NCI-H146 (cell line): Measurements from ENCODE around the gene RNF151.
"Not testable (repeated sequence)": the region's sequence is repeated elsewhere in the genome, so short reads cannot be mapped to it uniquely, and the experiment has no call there.

Source experiments
- DNase-seq: peaks from one replicate; lab custom pipeline; 2025; lab: John Stamatoyannopoulos, UW

RNF151 gene

DNA sequence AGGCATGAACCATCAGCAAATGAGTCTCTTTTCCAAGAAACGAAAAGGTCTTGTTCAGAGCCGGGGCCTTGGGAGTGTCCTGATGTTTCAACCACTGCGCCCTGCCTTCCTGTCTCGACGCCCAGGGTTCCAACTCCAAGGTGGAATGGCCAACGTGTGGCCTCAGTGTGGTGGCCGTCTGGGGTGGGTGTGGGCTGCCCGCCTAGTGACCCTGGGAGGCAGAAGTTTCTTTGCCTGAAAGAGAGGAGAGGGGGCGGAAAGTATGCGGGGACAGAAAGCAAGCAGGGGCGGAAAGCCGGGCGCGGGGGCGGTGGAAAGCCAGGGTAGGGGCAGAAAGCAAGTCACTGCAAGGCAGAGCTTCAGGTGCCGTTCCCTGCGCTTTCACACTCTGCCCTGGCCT is 27.7 kb upstream of the RNF151 start:
- DNase-seq: no peak

DNA sequence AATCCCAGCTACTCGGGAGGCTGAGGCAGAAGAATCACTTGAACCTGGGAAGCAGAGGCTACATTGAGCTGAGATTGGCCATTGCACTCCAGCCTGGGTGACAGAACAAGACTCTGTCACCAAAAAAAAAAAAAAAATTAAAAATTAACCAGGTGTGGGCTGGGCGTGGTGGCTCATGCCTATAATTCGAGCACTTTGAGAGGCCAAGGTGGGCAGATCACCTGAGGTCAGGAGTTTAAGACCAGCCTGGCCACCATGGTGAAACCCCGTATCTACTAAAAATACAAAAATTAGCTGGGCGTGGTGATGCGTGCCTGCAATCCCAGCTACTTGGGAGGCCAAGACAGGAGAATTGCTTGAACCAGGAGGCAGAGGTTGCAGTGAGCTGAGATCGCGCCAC is 26.8 kb upstream of the RNF151 start:
- DNase-seq: not testable (repeated sequence)

- no peak for DNase-seq
Measured at GRCh38 chr16:1940273-1941161, 26.1 kb upstream of the RNF151 start.

GRCh38 chr16:1941162-1942046 is 25.3 kb upstream of the RNF151 start:
- DNase-seq: no peak

DNA sequence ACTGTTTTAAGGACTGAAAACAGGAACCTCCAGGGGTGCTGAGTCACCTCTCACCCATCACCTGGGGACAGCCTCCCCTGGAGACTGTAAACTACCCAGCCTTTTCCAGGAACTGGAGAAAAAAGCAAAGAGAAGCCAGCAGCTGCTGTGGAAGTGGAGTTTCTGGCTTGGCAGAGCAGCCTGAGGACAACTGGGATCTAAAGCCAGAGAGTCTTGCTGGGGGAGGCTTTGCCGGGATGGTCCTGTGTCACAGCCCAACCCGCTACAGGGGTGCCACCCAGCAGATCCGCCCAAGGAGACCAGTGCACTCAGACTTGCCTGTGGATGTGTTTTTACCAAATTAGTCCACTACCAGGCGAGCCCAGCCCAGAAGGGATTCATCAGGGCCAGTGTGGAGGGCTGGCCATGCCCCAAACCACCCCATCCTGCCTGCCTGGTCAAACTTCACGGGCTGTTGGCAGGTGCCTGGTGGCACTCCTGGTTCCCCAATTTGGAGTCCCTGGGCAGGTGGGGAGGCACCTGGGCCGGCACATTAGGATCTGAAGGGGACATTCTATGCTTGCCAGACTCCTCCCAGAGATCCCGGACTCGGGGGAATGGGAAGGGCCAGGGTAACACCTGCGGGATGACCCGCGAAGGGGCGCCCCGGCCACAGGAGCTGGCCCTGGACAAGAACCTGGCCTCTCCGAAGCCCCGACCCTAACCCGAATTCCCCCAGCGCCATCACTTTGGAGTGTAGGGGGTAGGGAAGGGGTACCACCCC is 24.4 kb upstream of the RNF151 start:
- no peak for DNase-seq

DNA sequence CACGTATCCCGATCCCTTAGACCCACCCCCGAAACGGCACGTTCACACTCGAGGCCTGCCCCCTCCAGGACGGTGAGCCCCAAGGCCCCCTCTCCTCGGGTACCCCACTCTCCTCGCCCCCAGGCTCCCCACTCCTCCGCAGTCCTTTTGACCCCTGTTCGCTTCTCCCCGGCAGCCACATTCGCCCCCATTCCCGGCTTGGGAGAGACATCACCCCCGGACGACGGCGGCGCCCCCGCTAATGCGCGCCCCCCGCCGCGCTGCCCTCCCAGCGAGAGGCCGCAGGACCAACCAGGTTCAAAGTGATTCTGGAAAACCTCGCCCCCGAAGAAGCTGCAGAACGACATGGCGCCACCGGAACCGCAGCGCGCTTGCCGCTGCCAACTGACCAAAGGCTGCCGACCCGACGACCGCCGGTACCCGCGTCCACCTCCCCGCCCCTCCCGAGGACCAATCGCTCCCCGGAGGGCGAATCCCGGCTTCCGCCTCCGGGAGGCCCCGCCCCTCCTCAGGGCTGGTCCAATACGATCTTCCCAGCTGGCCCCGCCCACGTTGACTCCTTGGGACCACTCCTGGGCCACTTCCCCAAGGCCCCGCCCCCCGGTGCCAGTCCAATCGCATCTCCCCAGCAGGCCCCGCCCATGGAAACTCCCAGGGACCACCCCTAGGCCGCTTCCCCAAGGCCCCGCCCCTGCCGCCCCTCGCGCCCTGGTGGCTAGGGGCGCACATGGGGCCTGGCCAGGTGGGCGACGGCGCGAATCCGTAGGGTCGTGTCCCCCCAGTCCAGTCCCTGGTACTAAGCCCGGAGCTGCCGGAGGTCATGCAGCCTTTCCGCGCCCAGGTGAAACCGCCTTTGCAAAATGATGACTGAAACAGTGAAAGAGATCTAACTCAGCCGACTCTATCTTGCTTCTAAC is 23.6 kb upstream of the RNF151 start, which contains the start of gene MSRB1:
TSS of gene MSRB1 (minus strand) at position 390 of the 917 bp plus-strand sequence. CDS start at position 347, 43 bp downstream.
- DNase-seq: peak; percentile 100

DNA sequence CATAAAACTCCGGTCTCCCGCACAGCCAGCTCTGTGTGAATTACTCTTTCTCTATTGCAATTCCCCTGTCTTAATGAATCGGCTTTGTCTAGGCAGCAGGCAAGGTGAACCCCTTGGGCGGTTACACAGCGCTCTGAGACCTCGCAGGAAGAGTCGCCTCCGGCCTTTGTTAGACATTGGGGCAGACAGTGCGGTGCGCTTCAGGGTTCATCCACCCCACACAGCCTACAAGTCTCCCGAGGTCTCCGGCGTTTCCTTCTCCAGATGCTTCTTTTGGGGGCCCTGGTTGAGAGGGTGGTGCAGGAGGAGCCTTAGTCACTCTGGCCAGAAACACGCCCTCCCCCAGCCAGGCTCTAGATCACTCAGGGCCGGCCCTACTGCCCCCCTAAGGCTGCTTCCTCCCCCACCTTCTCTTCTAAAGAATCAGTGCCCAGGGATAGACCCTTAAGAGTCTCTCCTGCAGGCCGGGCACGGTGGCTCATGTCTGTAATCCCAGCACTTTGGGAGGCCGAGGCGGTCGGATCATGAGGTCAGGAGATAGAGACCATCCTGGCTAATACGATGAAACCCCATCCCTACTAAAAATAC is 21.9 kb upstream of the RNF151 start:
- DNase-seq: no peak

DNA sequence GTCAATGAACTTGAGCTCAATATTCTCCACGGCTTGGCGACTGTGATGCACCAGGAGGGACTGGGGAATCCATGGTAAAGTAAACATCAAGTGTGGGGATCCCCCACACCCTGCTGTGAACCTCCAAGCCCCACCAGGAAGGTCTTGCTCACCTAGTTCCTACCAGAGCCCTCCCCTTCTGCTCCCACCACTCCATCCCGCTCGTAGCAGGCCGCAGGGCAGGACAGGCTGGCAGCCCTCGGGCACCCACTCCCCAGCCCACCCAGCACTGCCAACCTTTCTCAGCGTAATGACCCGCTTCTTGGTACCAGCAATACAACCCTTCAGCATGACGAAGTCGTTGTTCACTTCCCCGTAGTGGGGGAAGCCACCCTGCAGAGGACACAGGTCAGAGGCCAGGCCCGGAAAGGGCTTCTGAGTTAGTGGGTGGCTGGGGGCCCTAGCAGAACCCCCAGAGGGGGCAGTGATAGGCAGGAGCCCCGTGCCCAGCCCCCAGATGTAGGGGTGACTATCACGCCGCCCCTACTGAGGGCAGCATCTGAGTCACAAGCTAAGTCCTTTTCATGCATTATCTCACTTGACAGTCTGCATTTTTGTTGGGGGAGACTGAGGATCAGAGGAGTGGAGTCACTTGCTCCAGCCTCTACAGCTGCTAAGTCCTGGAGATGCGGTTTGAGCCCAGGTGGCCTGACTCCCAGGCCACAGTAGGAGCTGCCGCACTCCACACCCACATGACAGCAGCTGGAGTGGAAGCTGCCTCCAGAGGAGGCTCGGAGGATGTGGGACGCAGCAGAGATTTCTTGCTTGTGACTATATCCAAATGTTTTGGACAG is 20.9 kb upstream of the RNF151 start:
- no peak for DNase-seq

- DNase-seq: no peak
Measured at GRCh38 chr16:1946495-1947368, 19.9 kb upstream of the RNF151 start.

DNA sequence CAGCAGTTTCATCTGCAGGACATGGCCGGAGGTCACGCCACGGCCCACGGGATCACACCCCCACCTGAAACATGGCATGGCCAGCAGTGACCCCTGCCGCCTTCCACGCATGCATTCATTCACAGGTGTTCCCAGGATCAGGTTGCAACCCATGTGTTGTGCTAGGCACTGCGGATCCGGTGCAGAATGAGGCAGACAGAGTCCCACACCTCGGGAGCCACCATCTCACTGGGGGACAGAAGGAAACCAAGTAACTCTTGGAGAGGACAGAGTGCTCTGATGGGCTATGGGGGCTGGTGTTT is 19.3 kb upstream of the RNF151 start:
- DNase-seq: no peak

- no peak for DNase-seq
Measured at GRCh38 chr16:1949507-1949906, 17.1 kb upstream of the RNF151 start.

DNA sequence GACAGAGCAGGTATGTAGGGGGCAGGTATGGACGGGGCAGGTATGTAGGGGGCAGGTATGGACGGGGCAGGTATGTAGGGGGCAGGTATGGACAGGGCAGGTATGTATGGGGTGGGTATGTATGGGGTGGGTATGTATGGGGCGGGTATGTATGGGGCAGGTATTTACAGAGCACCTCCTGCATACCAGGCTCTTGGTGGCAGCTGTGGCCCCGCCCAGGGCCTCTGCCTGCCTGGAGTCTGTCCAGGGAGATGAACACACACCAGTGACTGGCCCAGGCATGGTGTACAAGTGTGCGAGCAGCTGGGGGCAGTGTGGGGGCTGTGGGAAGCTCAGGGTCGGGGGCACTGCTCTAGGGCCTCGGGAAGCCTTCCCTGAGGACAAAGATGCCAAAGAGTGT is 16.6 kb upstream of the RNF151 start:
- no peak for DNase-seq

DNA sequence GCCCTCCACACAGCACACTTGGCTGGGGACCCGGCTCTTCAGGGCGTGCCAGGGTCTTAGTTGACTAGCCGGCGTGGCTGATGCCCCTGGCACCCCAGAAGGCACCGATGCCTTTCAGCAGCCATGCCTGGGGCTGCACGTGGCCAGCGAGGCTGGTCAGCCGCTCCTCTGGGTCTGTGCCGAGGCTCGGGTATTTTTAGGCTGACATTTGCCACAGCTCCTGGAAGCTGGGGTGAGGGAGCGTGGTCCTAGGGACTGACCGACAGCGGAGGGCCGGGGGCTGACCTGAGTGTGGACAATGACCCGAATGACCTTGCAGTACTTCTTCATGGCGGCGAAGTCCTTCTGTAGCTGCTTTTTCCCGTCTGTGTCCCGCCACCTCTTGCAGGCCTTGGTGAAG is 16.1 kb upstream of the RNF151 start:
- DNase-seq: no peak

DNA sequence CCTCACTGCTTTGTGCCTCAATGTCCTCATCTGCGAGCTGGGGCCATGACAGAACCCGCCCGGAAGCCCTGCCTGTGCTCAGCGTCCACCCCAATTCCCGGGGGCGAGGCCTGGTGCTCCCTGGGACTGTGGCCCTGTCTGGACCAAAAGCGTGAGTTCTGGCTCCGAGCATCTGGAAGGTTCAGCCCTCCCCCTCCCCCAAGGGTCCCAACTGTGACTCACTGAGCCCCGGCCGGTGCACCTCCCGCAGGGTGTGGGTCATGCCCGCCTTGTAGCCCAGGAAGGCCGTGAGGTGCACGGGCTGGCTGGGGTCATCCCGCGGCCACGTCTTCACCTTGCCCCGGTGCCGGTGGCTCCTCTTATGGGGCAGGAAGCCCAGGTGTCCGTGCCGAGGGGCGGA is 12.9 kb upstream of the RNF151 start:
- no peak for DNase-seq

- not testable (repeated sequence) for DNase-seq
Measured at GRCh38 chr16:1957434-1958142, 9.1 kb upstream of the RNF151 start.

DNA sequence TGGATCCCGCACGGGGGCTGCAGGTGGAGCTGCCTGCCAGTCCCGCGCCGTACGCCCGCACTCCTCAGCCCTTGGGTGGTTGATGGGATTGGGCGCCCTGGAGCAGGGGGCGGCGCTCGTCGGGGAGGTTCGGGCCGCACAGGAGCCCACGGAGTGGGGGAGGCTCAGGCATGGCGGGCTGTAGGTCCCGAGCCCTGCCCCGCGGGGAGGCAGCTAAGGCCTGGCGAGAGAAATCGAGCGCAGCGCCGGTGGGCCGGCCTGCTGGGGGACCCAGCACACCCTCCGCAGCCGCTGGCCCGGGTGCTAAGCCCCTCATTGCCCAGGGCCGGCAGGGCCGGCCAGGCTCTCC is 8.5 kb upstream of the RNF151 start:
- not testable (repeated sequence) for DNase-seq

DNA sequence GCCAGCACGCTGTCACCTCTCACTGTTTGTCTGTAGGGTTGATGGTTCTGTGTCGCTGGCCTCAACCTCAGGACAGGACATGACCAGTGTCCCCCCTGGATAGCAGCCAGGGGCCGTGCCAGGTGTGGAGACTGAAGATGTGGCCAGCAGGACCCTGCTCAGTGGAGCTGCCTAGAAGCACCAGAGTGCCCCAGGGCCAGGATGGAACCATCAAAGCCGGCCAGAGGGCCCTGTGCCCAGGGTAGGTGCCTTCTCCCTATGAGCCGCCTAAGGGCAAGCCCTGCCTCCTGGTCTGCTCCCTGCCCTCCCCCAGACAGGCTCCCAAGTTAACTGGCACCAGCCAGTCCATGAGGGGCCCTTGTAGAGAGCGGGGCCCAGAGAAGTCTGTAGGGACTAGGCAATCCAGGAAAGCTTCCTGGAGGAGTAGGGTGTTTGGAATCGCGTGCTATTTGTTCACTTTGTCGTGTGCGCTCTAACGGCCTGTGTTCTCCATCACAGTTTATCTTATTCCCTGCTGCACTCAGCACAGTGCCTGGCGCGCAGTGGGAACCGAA is 7.9 kb upstream of the RNF151 start:
- DNase-seq: no peak
